Measurements from ENCODE around the gene MPG.
"Not testable (repeated sequence)": the region's sequence is repeated elsewhere in the genome, so short reads cannot be mapped to it uniquely, and the experiment has no call there.

The MPG gene

DNA sequence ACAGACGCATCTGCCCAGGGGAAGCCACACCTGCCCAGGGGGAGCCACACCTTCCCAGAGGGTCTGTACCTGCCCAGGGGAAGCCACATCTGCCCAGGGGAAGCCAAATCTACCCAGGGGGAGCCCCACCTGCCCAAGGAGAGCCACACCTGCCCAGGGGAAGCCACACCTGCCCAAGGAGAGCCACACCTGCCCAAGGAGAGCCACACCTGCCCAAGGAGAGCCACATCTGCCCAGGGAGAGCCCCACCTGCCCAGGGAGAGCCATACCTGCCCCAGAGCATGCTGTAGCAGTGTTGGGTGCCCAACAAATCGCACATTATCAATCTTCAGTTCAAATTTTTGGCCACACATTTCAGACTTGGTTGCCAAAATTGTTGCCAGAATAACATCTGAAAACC is 40.8 kb downstream of the MPG start:
- Histone ChIP-seq H3K36me3 (peaks cover 5% of the 10 kb centered on the region), H3K4me3 (ENCODE audit: low read depth in 1 of 2, low read length in 1 of 2) (no peak overlapping the region), H3K9me3 (no peaks in the 10 kb centered on the region), H3K27ac (no peak overlapping the region), H3K27me3 (no peaks in the 10 kb centered on the region), H3K4me1 (ENCODE audit: control insufficient read depth in 1 of 2, insufficient read depth in 1 of 2, low read depth in 1 of 2, low read length in 1 of 2) (no peaks in the 10 kb centered on the region)
- TF ChIP-seq, protein P1, sequence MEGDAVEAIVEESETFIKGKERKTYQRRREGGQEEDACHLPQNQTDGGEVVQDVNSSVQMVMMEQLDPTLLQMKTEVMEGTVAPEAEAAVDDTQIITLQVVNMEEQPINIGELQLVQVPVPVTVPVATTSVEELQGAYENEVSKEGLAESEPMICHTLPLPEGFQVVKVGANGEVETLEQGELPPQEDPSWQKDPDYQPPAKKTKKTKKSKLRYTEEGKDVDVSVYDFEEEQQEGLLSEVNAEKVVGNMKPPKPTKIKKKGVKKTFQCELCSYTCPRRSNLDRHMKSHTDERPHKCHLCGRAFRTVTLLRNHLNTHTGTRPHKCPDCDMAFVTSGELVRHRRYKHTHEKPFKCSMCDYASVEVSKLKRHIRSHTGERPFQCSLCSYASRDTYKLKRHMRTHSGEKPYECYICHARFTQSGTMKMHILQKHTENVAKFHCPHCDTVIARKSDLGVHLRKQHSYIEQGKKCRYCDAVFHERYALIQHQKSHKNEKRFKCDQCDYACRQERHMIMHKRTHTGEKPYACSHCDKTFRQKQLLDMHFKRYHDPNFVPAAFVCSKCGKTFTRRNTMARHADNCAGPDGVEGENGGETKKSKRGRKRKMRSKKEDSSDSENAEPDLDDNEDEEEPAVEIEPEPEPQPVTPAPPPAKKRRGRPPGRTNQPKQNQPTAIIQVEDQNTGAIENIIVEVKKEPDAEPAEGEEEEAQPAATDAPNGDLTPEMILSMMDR (IDR thresholded peaks at IDR 0.05): no peak

DNA sequence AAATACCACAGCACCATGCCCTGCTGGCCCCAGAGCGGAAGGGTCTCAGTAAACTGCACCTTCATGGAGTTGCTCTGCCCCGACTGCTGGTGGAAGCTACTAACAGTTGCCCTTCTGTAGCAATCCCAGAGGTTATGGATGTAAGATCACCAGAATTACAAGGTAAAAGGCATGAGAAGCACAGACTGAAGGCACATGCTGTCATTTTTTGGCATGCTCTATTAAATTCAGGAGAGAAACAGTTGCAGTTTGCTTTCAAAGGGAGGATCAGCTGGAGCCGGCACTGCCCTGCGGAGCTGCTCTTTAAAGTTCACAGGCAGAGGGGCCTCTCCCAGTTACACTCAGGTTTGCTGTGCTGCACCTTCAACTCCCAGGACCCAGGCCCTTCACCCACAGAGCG is 41.3 kb downstream of the MPG start:
- Histone ChIP-seq H3K4me3 (ENCODE audit: low read depth in 1 of 2, low read length in 1 of 2) (no peak overlapping the region), H3K27ac (no peak overlapping the region), H3K4me1 (ENCODE audit: control insufficient read depth in 1 of 2, insufficient read depth in 1 of 2, low read depth in 1 of 2, low read length in 1 of 2) (no peaks in the 10 kb centered on the region), H3K27me3 (no peaks in the 10 kb centered on the region), H3K36me3 (peaks cover 5% of the 10 kb centered on the region), H3K9me3 (no peaks in the 10 kb centered on the region)
- TF ChIP-seq, protein P1 (IDR thresholded peaks at IDR 0.05): no peak

DNA sequence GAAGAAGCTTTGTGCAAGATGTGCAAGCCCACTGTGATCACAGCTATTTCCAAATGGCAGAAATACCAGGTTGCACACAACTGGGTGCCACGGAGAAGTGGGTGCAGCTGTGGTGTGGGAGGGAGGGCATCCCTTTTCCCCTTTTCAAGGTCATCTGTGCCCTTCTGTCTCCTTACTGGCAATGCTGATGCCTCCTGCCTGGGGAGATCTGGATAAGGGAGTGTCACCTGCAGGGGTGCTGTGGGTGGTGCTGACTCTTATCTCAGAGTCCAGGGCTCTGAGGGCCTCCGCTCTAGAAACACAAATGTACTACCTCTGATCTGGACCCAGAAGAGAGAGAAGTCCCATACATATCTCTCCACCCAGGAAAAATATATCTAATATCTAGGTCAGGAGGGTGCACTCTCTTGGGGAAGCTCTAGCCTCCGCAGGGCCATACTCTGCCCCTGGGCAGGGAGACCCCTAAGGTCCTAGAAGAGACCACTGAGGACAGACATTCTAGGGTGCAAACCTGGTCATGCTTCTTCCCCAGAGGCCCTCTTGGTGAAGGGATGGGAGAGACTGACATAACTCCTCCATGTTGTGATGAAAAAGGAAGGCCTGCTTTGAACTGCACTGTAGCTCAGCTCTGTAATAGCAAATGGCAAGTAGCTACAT is 41.9 kb downstream of the MPG start:
- H3K27me3 ChIP-seq: no peaks in the 10 kb centered on the region
- H3K36me3 ChIP-seq: peaks cover 5% of the 10 kb centered on the region
- no peak overlapping the region for H3K4me3 ChIP-seq (ENCODE audit: low read depth in 1 of 2, low read length in 1 of 2)
- TF ChIP-seq, protein P1 (IDR thresholded peaks at IDR 0.05): no peak
- no peaks in the 10 kb centered on the region for H3K9me3 ChIP-seq
- H3K27ac ChIP-seq: no peak overlapping the region
- H3K4me1 ChIP-seq (ENCODE audit: control insufficient read depth in 1 of 2, insufficient read depth in 1 of 2, low read depth in 1 of 2, low read length in 1 of 2): no peaks in the 10 kb centered on the region

DNA sequence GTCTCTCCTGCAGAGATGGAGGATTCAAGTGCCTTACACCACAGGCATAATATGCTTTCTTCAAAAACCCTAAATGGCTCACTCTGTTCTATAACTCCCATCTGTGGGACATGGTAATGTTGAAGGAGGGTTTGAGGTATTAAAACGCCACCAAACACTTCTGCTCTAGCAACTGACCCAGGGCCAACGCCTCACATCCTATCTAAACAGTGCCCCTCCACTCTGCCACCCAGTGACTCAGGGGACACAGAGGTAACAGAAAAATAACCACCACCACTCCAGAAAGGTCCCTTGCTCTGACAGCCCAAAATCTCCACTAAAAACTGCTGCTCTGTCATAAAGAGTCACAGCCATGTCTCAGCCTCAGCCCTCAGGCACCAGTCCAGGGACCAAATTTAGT is 42.7 kb downstream of the MPG start:
- no peaks in the 10 kb centered on the region for H3K9me3 ChIP-seq
- H3K27me3 ChIP-seq: no peaks in the 10 kb centered on the region
- no peak overlapping the region for H3K4me3 ChIP-seq (ENCODE audit: low read depth in 1 of 2, low read length in 1 of 2)
- H3K36me3 ChIP-seq: peaks cover 5% of the 10 kb centered on the region
- TF ChIP-seq, protein P1 (IDR thresholded peaks at IDR 0.05): no peak
- H3K27ac ChIP-seq: no peak overlapping the region
- H3K4me1 ChIP-seq (ENCODE audit: control insufficient read depth in 1 of 2, insufficient read depth in 1 of 2, low read depth in 1 of 2, low read length in 1 of 2): no peaks in the 10 kb centered on the region

DNA sequence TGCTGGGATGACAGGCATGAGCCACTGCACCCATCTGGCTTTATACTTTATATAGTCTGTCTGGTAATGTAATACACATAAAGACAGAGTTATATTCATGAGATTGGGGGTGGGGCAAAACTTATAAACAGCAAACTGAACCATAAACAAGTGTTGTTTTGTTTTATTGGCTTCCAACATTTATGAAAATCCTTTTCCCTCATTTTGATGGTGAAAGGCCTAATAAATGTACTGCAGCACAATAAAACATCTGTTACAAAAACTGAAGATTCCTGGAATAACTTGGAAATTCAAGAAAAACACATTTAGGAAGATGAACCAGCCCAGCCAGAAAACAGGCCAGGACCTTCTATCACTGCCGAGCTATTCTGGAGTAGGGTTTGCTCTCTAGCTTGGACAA is 44.3 kb downstream of the MPG start:
- H3K4me1 ChIP-seq (ENCODE audit: control insufficient read depth in 1 of 2, insufficient read depth in 1 of 2, low read depth in 1 of 2, low read length in 1 of 2): no peaks in the 10 kb centered on the region
- H3K4me3 ChIP-seq (ENCODE audit: low read depth in 1 of 2, low read length in 1 of 2): no peak overlapping the region
- H3K27me3 ChIP-seq: no peaks in the 10 kb centered on the region
- H3K9me3 ChIP-seq: no peaks in the 10 kb centered on the region
- peaks cover 5% of the 10 kb centered on the region for H3K36me3 ChIP-seq
- H3K27ac ChIP-seq: no peak overlapping the region
- TF ChIP-seq, protein P1 (IDR thresholded peaks at IDR 0.05): no peak

DNA sequence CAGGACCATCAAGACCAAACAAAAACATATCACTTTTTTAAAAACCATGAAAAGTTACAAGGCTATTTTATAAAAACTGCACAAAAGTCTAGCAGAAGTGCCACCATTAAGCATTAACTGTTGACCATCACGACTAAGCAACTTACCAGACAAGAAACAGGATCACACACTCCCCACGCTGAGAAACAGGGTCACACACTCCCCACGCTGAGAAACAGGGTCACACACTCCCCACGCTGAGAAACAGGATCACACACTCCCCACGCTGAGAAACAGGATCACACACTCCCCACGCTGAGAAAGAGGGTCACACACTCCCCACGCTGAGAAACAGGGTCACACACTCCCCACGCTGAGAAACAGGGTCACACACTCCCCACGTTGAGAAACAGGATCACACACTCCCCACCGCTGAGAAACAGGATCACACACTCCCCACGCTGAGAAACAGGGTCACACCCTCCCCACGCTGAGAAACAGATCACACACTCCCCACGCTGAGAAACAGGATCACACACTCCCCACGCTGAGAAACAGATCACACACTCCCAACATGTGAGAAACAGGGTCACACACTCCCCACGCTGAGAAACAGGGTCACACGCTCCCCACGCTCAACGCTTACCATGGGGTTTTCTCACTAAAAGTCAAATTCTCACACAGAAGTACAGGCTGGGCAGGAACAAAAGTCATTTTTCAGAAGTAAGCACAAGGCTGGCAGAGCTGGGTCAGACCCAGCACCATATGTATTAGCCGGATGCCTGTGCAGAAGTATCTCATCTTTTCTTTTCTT is 45.7 kb downstream of the MPG start:
- H3K36me3 ChIP-seq, H3K27ac ChIP-seq: not testable (repeated sequence)

More for the DNA sequence above, 45.7 kb downstream of the MPG start:
- not testable (repeated sequence) for H3K27me3 ChIP-seq; H3K4me3 ChIP-seq (ENCODE audit: low read depth in 1 of 2, low read length in 1 of 2); H3K9me3 ChIP-seq; H3K4me1 ChIP-seq (ENCODE audit: control insufficient read depth in 1 of 2, insufficient read depth in 1 of 2, low read depth in 1 of 2, low read length in 1 of 2)

Measured in neutrophil (primary cell).